Measurements from ENCODE around the gene GTF2H1.

Gene GTF2H1

GRCh38 chr11:18321969-18322711 lies at the start of gene GTF2H1, which contains the start of gene HPS5:
Gene GTF2H1 (plus strand): TSS chr11:18322567. CDS start chr11:18333075, 10,508 bp downstream.
Gene HPS5 (minus strand): TSS chr11:18322140. CDS start chr11:18317858, 4,282 bp downstream.
- in situ Hi-C loops (cut with MboI; ENCODE audit: low sequenced_read_pairs): no loop called here

- in situ Hi-C loops (cut with MboI; ENCODE audit: low sequenced_read_pairs): no loop called here
Observed at GRCh38 chr11:18277565-18278271, 44.6 kb upstream of the GTF2H1 start.

GRCh38 chr11:18280438-18281045 lies 41.8 kb upstream of the GTF2H1 start:
- in situ Hi-C loops (cut with MboI; ENCODE audit: low sequenced_read_pairs): no loop called here

- in situ Hi-C loops (cut with MboI; ENCODE audit: low sequenced_read_pairs): no loop called here
Observed at GRCh38 chr11:18282626-18283025, 39.7 kb upstream of the GTF2H1 start.

- in situ Hi-C loops (cut with MboI; ENCODE audit: low sequenced_read_pairs): no loop called here
Observed at GRCh38 chr11:18285841-18286240, 36.5 kb upstream of the GTF2H1 start.

GRCh38 chr11:18288911-18289310 lies 33.5 kb upstream of the GTF2H1 start:
- in situ Hi-C loops (cut with MboI; ENCODE audit: low sequenced_read_pairs): no loop called here

GRCh38 chr11:18294862-18295261 lies 27.5 kb upstream of the GTF2H1 start:
- in situ Hi-C loops (cut with MboI; ENCODE audit: low sequenced_read_pairs): no loop called here

GRCh38 chr11:18295316-18295715 lies 27.1 kb upstream of the GTF2H1 start:
- in situ Hi-C loops (cut with MboI; ENCODE audit: low sequenced_read_pairs): no loop called here

- in situ Hi-C loops (cut with MboI; ENCODE audit: low sequenced_read_pairs): no loop called here
Observed at GRCh38 chr11:18299721-18300120, 22.6 kb upstream of the GTF2H1 start.

- in situ Hi-C loops (cut with MboI; ENCODE audit: low sequenced_read_pairs): no loop called here
Observed at GRCh38 chr11:18304745-18305144, 17.6 kb upstream of the GTF2H1 start.

GRCh38 chr11:18307461-18308139 lies 14.8 kb upstream of the GTF2H1 start:
- in situ Hi-C loops (cut with MboI; ENCODE audit: low sequenced_read_pairs): no loop called here

- in situ Hi-C loops (cut with MboI; ENCODE audit: low sequenced_read_pairs): no loop called here
Observed at GRCh38 chr11:18308242-18308641, 14.1 kb upstream of the GTF2H1 start.

- in situ Hi-C loops (cut with MboI; ENCODE audit: low sequenced_read_pairs): no loop called here
Observed at GRCh38 chr11:18309691-18310090, 12.7 kb upstream of the GTF2H1 start.

- in situ Hi-C loops (cut with MboI; ENCODE audit: low sequenced_read_pairs): no loop called here
Observed at GRCh38 chr11:18310800-18311340, 11.5 kb upstream of the GTF2H1 start.

GRCh38 chr11:18312012-18312411 lies 10.4 kb upstream of the GTF2H1 start:
- in situ Hi-C loops (cut with MboI; ENCODE audit: low sequenced_read_pairs): no loop called here

- in situ Hi-C loops (cut with MboI; ENCODE audit: low sequenced_read_pairs): no loop called here
Observed at GRCh38 chr11:18312663-18313420, 9.5 kb upstream of the GTF2H1 start.

GRCh38 chr11:18313965-18314763 lies 8.2 kb upstream of the GTF2H1 start:
- in situ Hi-C loops (cut with MboI; ENCODE audit: low sequenced_read_pairs): no loop called here

- in situ Hi-C loops (cut with MboI; ENCODE audit: low sequenced_read_pairs): no loop called here
Observed at GRCh38 chr11:18314784-18315523, 7.4 kb upstream of the GTF2H1 start.

GRCh38 chr11:18315893-18316292 lies 6.5 kb upstream of the GTF2H1 start:
- in situ Hi-C loops (cut with MboI; ENCODE audit: low sequenced_read_pairs): no loop called here

All from HL-60/S4 treated with retinoic acid at 250 ng/mL for 4 days and 3 days (cell line).